Measurements from ENCODE around the gene GPA33. TPM values are rescaled to one million over a fixed set of nuclear protein-coding genes. Genes with fewer than 3 reads are reported as not detected.
A peak's percentile ranks its signal among the peaks of the same experiment; 100 is the strongest.

The GPA33 gene
- total and polyA plus RNA-seq, 10 of the 15 experiments (the other 5 are each of a cell fraction or from before 2014, with no cell fraction given): 0.09 to 0.27 (median 0.21) TPM; not detected in 1

GRCh38 chr1:167057241-167057688 lies 32.9 kb downstream of the GPA33 start (continued):
- TF ChIP-seq, protein P1, sequence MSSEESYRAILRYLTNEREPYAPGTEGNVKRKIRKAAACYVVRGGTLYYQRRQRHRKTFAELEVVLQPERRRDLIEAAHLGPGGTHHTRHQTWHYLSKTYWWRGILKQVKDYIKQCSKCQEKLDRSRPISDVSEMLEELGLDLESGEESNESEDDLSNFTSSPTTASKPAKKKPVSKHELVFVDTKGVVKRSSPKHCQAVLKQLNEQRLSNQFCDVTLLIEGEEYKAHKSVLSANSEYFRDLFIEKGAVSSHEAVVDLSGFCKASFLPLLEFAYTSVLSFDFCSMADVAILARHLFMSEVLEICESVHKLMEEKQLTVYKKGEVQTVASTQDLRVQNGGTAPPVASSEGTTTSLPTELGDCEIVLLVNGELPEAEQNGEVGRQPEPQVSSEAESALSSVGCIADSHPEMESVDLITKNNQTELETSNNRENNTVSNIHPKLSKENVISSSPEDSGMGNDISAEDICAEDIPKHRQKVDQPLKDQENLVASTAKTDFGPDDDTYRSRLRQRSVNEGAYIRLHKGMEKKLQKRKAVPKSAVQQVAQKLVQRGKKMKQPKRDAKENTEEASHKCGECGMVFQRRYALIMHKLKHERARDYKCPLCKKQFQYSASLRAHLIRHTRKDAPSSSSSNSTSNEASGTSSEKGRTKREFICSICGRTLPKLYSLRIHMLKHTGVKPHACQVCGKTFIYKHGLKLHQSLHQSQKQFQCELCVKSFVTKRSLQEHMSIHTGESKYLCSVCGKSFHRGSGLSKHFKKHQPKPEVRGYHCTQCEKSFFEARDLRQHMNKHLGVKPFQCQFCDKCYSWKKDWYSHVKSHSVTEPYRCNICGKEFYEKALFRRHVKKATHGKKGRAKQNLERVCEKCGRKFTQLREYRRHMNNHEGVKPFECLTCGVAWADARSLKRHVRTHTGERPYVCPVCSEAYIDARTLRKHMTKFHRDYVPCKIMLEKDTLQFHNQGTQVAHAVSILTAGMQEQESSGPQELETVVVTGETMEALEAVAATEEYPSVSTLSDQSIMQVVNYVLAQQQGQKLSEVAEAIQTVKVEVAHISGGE (CRISPR knock-in tag; IDR thresholded peaks at IDR 0.05): no peak
- TF ChIP-seq ZNF24 (IDR thresholded peaks at IDR 0.05) (no peak), MEF2B (IDR thresholded peaks at IDR 0.05; ENCODE audit: partially characterized antibody, poor library complexity, severe bottlenecking) (no peak), SMAD1 (IDR thresholded peaks at IDR 0.05; ENCODE audit: low read depth, partially characterized antibody) (no peak)

GRCh38 chr1:167056529-167057231 lies 33.5 kb downstream of the GPA33 start:
- Histone ChIP-seq H3K9me3 (replicated peaks; ENCODE audit: control insufficient read depth, insufficient read depth, low read length) (no peaks in the 10 kb centered on the region), H3K79me2 (ENCODE audit: control insufficient read depth, insufficient read depth, low read length) (no peaks in the 10 kb centered on the region), H3K36me3 (ENCODE audit: control insufficient read depth in 2 of 2, insufficient read depth in 2 of 2, low read length in 1 of 2) (no peaks in the 10 kb centered on the region), H3K27me3 (replicated peaks in 1 of 2; ENCODE audit: control insufficient read depth in 2 of 2, insufficient read depth in 2 of 2, low read length in 1 of 2) (no peaks in the 10 kb centered on the region), H3K27ac (ENCODE audit: control insufficient read depth, insufficient read depth) (no peak overlapping the region), H3K4me1 (ENCODE audit: control insufficient read depth, insufficient read depth, low read length) (0 out of 2 replicates have a peak, but pooled peaks cover 3% of the 10 kb centered on the region), H3K4me2 (ENCODE audit: control insufficient read depth, insufficient read depth) (no peak overlapping the region), H4K20me1 (ENCODE audit: control insufficient read depth, insufficient read depth) (no peaks in the 10 kb centered on the region), H3K4me3 (no peak overlapping the region), H2AFZ (ENCODE audit: control insufficient read depth, low read depth, low read length) (no peak overlapping the region; the same call in 1 of the 2 replicates), H3K9ac (ENCODE audit: control insufficient read depth, insufficient read depth, low read length) (no peak overlapping the region)
- DNase-seq (ENCODE audit: low read depth, low spot score) (no peak), FAIRE-seq (peak; percentile 93), ATAC-seq (no peak)
- ChIA-PET CTCF (interaction anchor here (0.6 to 18.3 kb wide), 10 partner anchors 10 to 181 kb away, joined by 3 to 734 read pairs (median 4); partner anchors contain the start of gene TADA1), POLR2A (interaction anchor here (1.4 kb wide), 1 partner anchor 146 kb away, joined by 3 read pairs; no protein-coding TSS in a partner anchor), RAD21 (ENCODE audit: unreplicated experiment) (interaction anchor here (0.6 to 7.8 kb wide), 3 partner anchors 23 to 1040 kb away, joined by 3 to 305 read pairs (median 4); no protein-coding TSS in a partner anchor), SMC1A (ENCODE audit: uncharacterized antibody, unreplicated experiment) (interaction anchor here (1.0 to 10.4 kb wide), 2 partner anchors 28 to 147 kb away, joined by 3 to 384 read pairs; no protein-coding TSS in a partner anchor)
- in situ Hi-C loops (cut with MboI): loop anchor here (5.0 kb wide), 1 partner anchor 139 kb away; no protein-coding TSS in a partner anchor
- 71% methylated on average over 10 of the region's 10 CpGs for WGBS (ENCODE audit: insufficient coverage, insufficient replicate concordance, low lambda C conversion rate, missing lambda C conversion rate)
- intact Hi-C loops (cut with micrococcal nuclease; ENCODE audit: unreplicated experiment): loop anchor here (5.0 kb wide), 1 partner anchor 79 kb away; the partner anchor contains the start of gene ILDR2
- no TSS peak for BruUV-seq (replicated peaks)
- TF ChIP-seq BMI1 (IDR thresholded peaks at IDR 0.05; ENCODE audit: borderline replicate concordance) (no peak), RUNX3 (IDR thresholded peaks at IDR 0.05; ENCODE audit: low read length) (no peak), RAD51 (IDR thresholded peaks at IDR 0.05) (no peak), ATF7 (IDR thresholded peaks at IDR 0.05; ENCODE audit: low read depth) (no peak), HDAC6 (IDR thresholded peaks at IDR 0.05; ENCODE audit: unreplicated experiment) (no peak), EED (IDR thresholded peaks at IDR 0.05; ENCODE audit: low read depth) (no peak), KDM1A (IDR thresholded peaks at IDR 0.05; ENCODE audit: borderline replicate concordance) (no peak), SMAD5 (IDR thresholded peaks at IDR 0.05; ENCODE audit: low read depth) (no peak), NR2C2 (IDR thresholded peaks at IDR 0.05; ENCODE audit: borderline replicate concordance, control insufficient read depth, insufficient read length, low read depth) (peak; percentile 14), HDGF (IDR thresholded peaks at IDR 0.05) (0 out of 2 replicates have a peak, but pooled peaks have one; percentile 48)
- TF ChIP-seq, protein P2, sequence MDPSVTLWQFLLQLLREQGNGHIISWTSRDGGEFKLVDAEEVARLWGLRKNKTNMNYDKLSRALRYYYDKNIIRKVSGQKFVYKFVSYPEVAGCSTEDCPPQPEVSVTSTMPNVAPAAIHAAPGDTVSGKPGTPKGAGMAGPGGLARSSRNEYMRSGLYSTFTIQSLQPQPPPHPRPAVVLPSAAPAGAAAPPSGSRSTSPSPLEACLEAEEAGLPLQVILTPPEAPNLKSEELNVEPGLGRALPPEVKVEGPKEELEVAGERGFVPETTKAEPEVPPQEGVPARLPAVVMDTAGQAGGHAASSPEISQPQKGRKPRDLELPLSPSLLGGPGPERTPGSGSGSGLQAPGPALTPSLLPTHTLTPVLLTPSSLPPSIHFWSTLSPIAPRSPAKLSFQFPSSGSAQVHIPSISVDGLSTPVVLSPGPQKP (IDR thresholded peaks at IDR 0.05; ENCODE audit: low read depth, low read length): no peak
